Globus pallidus (tissue), 1 donor: ENCODE data around the gene OR2V1.
"Not testable (repeated sequence)": the region's sequence is repeated elsewhere in the genome, so short reads cannot be mapped to it uniquely, and the experiment has no call there.

ENCODE experiments used
- DNase-seq: peaks from one replicate; pipeline ENCODE4 v3.0.0-alpha.2; 2015; ENCODE audit warnings: low spot score

OR2V1 gene

GRCh38 chr5:181127907-181128626 lies 2.9 kb downstream of the OR2V1 start:
- DNase-seq, result no peak

- no peak for DNase-seq
Observed at GRCh38 chr5:181127456-181127855, 3.5 kb downstream of the OR2V1 start.

GRCh38 chr5:181126841-181127240 lies 4.1 kb downstream of the OR2V1 start:
- no peak for DNase-seq

GRCh38 chr5:181124526-181124925 lies 6.4 kb downstream of the OR2V1 start:
- no peak for DNase-seq

- peak; percentile 1 for DNase-seq
Observed at GRCh38 chr5:181121675-181122561, 9.1 kb downstream of the OR2V1 start.

GRCh38 chr5:181120761-181121160 lies 10.2 kb downstream of the OR2V1 start:
- DNase-seq, result no peak

GRCh38 chr5:181120306-181120705 lies 10.7 kb downstream of the OR2V1 start:
- DNase-seq, result no peak

- DNase-seq, result no peak
Observed at GRCh38 chr5:181119105-181119504, 11.9 kb downstream of the OR2V1 start.

GRCh38 chr5:181118369-181118768 lies 12.6 kb downstream of the OR2V1 start:
- no peak for DNase-seq

GRCh38 chr5:181114844-181115778 lies 15.9 kb downstream of the OR2V1 start:
- DNase-seq, result no peak

GRCh38 chr5:181114284-181114843 lies 16.6 kb downstream of the OR2V1 start:
- no peak for DNase-seq

GRCh38 chr5:181113572-181113971 lies 17.4 kb downstream of the OR2V1 start:
- DNase-seq, result not testable (repeated sequence)

GRCh38 chr5:181112476-181112875 lies 18.5 kb downstream of the OR2V1 start:
- no peak for DNase-seq

GRCh38 chr5:181111010-181111409 lies 20.0 kb downstream of the OR2V1 start:
- no peak for DNase-seq

- no peak for DNase-seq
Observed at GRCh38 chr5:181109489-181110013, 21.4 kb downstream of the OR2V1 start.

- no peak for DNase-seq
Observed at GRCh38 chr5:181108578-181109165, 22.3 kb downstream of the OR2V1 start.

- no peak for DNase-seq
Observed at GRCh38 chr5:181107699-181108098, 23.3 kb downstream of the OR2V1 start.

GRCh38 chr5:181105391-181106025 lies 25.5 kb downstream of the OR2V1 start:
- DNase-seq, result no peak

GRCh38 chr5:181104606-181105390 lies 26.2 kb downstream of the OR2V1 start:
- not testable (repeated sequence) for DNase-seq

- DNase-seq, result not testable (repeated sequence)
Observed at GRCh38 chr5:181104259-181104568, 26.8 kb downstream of the OR2V1 start.
